PC-3 (cell line): ENCODE results near the gene UGT1A7.

Experiments used
- CTCF ChIP-seq: fragments of 300-600 bp; sonication (generic); conservative IDR thresholded peaks from 2 replicates; pipeline ENCODE4 v1.5.1; 2017; ENCODE audit warnings: antibody characterized with exemption, low read depth, mild to moderate bottlenecking, low read length
- EZH2 ChIP-seq: fragments of 300-600 bp; sonication (generic); IDR thresholded peaks from one replicate; pipeline ENCODE4 v1.6.1; 2017; ENCODE audit warnings: antibody characterized with exemption, mild to moderate bottlenecking, low read length; ENCODE audit not compliant: unreplicated experiment
- EZH2phosphoT487 ChIP-seq: fragments of 300-600 bp; sonication (generic); IDR thresholded peaks from 2 replicates; pipeline ENCODE4 v1.6.1; 2018; ENCODE audit warnings: mild to moderate bottlenecking, antibody characterized with exemption, low read length, borderline replicate concordance

GRCh38 chr2:233822101-233822771, 140.5 kb downstream of the UGT1A7 start:
- TF ChIP-seq CTCF (no peak), EZH2phosphoT487 (no peak), EZH2 (no peak)
